ENCODE data around the gene KCNIP3. TPM values are rescaled to one million over a fixed set of nuclear protein-coding genes. Genes with fewer than 3 reads are reported as not detected.
"Not testable (repeated sequence)": the region's sequence is repeated elsewhere in the genome, so short reads cannot be mapped to it uniquely, and the experiment has no call there.

KCNIP3 gene
- polyA plus RNA-seq, 3 donors: 15.5 to 23.4 (median 19.1) TPM

DNA sequence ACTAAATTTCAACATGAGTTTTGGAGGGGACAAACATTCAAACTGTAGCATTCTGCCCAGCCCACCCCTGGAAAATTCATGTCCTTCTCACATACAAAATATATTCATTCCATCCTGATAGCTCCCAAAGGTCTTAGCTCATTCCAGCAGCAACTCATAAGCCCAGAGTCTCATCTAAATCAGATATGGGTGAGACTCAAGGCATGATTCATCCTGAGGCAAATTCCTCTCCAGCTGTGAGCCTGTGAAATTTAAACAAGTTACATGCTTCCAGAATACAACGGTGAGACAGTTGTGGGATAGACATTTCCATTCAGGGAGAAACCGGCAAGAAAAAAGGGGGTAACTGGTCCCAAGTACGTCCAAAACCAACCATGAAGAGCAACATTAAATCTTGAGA is 61.9 kb downstream of the KCNIP3 start:
- no peak for DNase-seq

DNA sequence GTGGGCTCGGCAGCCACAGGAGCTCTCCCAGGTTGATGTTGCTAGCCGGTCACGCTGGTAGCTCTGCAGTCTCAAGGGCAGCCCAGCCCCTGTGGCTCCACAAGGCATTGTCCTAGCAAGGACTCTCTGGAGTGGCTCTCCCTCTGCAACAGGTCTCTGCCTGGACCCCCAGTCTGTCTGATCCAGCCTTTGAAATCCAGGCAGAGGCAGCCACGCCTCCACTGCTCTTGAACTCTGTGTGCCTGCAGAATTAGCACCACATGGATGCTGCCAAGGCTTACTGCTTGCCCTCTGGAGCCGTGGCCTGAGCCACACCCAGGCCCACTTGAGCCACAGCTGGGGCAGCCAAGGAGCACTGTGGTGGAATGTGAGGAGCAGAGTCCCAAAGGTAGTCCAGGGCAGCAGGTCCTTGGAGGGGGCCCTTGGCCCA is 62.4 kb downstream of the KCNIP3 start:
- DNase-seq: no peak

DNA sequence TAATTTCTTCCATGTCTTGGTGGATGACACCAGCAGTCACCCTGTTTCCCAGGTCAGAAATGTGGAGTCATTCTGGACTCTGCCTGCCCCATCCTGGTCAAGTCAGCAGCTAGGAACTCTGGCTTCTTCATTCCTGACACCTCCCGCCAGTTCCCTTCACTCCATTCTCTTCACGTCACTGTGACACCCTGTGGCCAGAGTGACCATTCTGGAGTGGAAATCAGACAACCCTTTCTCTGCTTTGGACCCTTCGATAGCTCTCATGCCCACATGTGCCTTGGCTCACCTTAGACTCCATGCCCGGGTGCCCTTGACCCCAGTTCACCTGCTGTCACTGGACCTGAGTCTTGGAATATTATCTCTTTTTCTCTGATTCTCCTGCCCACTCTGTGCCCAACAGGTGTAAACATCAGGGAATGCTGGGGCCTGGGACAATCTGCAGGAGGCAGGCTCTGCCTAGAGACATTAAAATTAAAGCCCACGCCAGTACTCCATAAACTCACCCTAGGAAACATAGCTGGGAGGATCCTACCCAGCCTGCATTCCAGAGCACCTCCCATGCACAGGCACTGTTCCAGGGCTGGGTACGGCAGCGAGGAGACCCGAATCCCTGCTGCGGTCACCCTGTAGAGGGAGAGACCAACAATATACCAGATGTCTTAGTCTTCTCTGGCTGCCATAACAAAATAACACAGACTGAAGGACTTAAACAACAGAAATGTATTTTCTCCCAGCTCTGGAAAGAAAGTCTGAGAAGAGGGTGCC is 64.3 kb downstream of the KCNIP3 start:
- DNase-seq: no peak

DNA sequence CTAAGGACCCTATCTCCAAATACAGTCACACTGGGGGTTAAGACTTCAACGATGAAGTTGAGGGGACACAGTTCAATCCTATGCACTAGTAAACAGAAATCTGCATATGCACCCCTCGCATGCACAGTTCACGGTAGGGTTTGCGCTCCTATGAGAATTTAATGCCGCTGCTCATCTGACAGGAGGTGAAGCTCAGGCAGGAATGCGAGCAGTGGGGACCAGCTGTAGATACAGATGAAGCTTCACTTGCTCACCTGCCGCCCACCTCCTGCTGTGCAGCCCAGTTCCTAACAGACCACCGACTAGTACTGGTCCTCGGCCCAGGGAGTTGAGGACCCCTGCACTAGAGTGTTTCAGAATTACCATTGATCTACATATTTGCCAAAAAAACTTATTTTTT is 65.3 kb downstream of the KCNIP3 start:
- DNase-seq: no peak

DNA sequence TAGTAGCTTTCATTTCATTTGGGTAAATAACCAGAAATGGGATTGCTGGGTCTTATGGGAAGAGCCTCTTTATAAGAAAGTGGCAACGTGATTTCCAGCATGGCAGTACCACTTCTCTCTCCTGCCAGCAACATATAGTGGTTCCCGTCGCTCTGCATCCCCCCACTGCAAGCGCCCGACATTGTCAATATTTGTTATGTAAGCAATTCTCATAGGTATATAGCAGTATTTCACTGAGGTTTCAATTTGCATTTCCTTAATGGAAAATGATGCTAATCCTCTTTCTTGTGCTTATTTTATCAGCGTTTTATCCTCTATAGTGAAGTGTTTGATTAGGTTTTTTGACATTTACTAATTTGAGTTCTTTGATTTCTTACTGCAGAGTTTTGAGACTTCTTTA is 69.4 kb downstream of the KCNIP3 start:
- DNase-seq: no peak

DNA sequence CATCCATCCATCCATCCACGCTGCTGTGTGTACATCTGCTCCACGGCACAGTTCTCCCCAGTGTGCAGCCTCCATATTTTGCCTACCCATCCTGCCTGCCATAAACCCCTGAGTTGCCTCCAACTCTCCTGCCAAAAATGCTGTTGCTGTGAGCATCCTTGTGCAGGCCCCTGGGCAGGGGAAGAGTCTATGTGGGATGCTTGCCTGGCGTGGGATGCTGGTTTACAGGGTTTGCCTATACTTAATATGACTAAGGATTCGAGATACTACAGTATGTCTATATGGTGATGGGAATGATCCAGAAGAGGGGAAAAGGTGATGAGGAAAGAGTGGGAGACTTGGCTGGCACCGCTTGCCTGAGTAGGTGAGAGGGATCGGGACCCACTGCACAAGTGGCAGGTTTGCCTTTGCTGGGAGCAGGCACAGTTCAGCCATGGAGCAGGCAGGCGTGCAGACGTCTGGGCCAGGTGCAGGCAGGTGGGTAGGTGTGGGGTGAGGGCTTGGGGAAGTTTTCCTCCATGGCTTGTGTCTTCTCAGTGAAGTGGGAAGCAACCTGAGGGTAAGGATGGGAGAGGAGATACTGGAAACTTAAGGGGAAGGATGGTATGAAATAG is 75.2 kb downstream of the KCNIP3 start:
- DNase-seq: no peak

DNA sequence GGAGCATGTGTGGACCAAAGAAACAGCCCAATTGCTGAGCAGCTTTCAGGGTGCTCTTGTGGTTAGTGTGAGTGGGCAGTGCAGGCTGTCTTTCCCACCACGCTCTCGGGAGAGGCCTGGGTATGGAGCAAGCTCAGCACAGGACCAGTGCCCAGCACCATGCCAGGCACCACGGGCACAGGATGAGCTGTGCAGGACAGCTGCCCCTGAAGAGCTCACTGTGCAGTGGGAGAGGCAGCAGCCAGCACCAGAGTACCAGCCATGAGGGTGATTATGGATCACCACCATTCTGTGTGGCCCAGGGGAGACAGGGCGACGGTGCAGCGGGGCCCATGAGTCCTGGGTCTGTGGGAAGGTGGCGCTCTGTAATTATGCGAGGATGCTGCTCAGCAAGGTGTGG is 75.7 kb downstream of the KCNIP3 start:
- no peak for DNase-seq

DNA sequence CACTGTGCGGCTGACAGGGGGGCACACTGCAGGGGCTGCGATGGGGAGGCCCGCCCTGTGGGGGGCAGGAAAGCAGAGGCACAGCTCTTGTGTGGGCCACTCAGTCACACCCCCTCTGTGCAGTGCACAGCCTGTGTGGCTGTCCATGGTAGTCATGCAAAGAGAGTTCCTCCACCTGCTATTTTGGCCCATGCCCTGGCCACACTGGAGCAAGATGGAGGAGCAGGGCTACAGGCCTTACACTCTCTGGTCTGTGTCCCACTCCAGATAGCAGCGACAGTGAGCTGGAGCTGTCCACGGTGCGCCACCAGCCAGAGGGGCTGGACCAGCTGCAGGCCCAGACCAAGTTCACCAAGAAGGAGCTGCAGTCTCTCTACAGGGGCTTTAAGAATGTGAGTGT is 76.9 kb downstream of the KCNIP3 start:
- DNase-seq: no peak

DNA sequence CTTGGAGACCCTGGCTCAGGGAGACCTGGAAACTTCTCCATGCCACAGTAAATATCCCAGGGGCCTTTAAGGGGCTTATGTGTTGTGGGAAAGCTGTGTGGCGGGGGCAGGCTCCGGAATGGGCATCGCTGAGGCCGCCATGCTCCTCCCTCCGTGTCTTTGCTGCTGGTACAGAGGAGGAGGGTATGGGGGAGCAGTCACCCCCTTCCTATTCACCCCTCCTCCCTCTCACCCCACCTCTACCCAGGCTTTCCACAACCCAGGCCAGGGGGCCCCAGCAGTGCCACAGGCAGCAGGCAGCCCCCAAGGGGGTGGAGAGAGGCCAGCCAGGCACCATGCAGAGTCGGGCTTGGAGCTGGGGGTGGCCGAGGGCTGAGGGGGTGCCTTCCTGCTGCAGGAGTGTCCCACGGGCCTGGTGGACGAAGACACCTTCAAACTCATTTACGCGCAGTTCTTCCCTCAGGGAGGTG is 77.3 kb downstream of the KCNIP3 start:
- no peak for DNase-seq

DNA sequence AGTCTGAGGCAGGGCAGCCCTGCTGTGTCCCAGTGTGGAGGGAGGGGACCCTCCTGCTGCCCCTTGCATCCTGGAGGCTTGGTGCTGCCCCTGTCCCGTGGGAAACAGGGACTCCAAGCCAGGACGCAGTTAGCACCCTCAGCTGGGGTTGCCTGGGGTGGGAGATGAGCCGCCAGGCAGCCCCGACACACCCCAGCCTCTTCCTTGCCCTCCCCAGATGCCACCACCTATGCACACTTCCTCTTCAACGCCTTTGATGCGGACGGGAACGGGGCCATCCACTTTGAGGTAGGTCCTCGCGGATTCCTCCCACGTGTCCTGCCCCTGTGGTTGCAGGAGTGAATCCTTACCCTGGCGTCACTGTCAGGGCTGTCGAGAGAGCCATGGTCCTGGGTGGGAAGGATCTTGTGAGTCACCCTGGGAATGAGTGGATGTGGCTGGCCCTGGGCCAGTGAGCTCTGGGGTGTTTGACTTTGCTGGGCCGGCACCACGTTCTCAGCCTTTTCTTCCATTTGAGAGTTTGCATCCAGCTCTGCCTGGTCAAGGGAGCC is 77.8 kb downstream of the KCNIP3 start:
- no peak for DNase-seq

DNA sequence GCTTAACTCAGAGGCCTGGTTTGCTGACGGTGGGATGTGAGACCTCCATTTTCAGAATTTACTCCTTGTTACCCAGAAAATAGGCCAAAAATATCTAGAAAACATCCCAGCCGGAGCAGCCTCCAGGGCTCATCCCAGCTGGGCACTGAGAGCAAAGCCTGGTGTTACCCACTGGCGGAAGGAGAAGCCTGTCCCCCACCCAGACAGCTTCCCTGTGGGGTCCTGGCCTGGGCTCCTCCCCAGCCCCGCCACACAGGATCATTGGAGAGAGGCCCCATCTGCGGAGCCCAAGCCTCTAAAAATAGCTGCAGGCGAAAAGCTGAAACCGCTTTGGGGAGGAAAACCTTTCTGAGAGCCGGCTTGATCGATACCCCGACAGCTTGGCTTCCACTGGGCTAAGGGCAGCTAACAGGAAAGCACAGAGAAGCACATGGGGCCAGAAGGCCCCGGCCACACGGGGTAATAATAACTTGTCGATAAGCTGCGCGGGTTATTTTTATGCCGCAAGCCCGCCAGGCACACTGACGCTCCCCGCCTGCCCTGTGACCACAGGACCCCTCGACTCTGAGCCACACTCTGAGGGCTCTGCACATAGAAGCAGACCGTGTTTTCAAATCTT is 78.5 kb downstream of the KCNIP3 start:
- DNase-seq: no peak

DNA sequence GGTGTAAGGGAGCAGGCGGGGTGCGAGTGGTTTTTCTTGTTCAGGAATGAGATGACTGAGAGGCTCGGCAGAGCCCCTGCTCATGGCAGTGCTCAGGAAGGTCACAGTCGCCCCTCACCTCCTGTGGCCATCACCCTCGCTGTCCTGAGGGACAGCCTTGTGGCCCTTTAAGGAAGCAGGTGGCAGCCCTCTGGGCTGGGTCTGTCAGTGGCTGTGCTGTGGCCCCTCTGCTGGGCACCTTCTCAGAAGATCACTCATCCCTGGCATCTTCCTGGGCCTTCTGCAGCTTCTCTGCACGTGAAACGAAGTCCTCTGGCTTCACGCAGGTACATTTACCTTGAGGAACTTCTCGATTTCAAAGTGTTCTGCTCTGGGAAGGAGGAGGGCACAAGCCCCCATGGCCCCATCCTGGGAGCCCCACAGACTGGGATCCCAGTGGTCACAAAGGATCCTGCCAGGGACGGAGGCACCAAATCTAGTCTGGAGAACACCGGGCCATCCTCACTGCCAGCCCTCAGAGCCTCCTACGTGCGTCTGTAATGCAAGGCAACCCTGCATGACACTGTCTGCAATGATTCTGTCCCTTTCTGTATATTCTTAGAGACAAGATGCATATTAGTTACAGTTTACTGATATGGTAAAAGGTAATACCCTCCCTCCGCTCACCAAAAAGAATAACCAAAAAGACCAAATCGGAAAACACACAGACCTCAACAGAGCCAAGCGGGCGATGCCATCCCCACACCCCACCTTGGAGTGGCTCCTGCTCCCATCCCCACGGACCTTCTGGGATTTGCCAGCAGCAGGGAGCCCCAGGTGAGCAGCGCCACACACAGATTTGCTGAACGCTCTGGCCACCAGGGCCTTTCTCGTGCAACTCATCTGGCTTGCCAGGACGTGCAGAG is 79.4 kb downstream of the KCNIP3 start:
- DNase-seq: no peak

DNA sequence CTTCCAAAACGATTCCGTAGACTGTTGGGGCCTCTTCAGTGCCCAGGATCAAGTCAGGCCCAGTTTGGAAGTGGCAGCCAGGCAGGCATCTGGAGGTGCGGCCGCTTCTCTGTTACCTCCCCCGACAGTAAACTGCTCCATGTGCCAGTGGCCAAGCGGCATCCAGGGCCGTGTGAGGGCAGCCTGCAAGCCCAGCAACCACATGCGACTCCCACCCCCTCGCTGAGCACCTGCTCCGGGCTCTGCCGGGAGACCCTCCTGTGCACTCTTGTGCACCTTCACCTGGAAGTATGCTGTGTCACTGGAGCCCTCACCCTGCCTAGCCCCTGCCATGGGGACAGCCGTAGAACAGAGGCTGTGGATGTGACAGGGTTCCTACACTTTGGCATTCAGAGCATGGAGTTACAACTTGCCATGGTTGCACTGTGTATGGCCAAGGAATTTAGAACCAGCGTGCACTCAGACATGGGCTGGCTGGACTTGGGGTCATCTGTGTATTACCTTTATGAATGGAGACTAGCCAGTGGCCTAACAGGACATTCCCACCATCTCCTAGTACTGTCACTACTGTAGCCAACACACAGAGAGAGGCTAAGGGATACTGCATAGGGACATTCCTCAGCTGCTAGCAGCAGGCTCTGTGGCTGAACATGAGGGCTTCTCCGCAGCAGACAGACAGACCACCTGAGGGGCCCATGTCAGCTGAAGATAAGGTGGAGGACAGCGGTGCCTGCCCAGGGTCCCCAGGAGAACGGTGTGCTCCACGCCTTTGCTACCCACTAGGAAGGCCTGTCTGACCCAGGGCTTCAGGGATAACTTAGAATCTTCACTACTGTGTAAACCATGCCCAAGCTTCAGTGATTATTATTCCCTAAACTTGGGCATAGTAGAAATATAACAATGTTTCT is 80.3 kb downstream of the KCNIP3 start:
- DNase-seq: no peak

DNA sequence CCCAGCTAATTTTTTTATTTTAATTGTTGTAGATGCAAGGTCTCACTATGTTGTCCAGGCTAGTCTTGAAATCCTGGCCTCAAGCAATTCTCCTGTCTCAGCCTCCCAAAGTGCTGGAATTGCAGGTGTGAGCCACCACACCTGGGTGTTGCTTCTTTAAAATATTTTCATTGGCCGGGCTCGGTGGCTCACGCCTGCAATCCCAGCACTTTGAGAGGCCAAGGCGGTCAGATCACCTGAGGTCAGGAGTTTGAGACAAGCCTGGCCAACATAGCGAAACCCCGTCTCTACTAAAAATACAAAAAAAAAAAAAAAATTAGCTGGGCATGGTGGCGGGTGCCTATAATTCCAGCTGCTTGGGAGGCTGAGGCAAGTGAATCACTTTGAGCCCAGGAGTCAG is 81.1 kb downstream of the KCNIP3 start:
- DNase-seq: not testable (repeated sequence)

DNA sequence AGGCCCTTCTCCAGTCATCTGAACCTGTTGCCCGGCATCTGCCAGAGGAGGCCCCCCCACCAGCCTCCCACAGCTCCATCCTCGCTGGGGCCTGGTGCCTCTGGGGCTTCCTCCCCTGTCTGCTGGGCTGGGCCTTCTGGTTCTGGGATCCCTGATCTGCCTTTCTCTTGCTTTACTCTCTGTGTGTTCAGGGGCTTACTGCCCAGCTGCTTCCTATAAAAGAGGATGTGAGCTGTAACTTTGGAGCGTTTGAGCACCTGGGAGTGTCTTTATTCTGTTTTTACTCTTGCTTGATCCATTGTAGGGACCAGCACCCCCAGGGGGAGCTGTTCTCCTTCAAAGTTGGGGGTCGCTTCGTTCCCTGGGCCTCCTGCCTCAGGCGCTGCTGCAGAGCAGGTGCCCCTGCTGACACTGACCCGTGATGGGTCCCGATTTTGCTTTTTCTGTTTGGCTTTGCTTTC is 82.3 kb downstream of the KCNIP3 start:
- no peak for DNase-seq

DNA sequence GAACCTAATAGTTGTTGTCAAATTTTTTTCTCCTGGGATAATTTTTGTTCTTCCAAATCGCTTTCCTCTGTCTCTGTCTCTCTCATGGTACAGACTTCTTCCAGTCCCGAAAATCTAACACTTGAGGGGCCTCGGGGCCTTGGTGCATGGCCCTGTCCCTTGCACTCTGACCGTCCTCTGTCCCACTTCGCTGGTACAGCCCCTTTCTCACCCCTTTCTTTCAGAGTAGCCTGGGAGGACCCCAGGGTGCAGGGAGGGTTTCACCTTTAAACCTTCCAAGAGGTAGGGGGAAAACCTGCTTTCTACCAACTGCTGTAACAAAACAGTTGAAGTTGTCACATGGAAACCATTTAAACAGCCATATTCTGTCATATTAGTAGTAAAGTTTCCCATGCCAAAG is 83.1 kb downstream of the KCNIP3 start:
- DNase-seq: no peak

DNA sequence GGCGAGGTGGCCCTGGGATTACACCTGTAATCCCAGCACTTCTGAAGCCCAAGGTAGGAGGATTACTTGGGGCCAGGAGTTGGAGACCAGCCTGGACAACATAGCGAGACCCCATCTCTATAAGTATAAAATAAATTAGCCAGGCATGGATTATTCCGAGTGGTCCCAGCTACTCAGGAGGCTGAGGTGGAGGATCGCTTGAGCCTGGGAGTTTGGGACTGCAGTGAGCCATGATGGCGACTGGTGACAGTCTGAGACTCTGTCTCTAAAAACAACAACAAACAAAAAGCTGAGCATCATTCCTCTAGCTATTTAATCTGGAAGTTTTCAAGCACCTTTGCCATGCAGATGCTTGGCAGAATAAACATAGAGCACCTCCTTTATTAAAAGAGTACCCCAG is 83.6 kb downstream of the KCNIP3 start:
- no peak for DNase-seq

DNA sequence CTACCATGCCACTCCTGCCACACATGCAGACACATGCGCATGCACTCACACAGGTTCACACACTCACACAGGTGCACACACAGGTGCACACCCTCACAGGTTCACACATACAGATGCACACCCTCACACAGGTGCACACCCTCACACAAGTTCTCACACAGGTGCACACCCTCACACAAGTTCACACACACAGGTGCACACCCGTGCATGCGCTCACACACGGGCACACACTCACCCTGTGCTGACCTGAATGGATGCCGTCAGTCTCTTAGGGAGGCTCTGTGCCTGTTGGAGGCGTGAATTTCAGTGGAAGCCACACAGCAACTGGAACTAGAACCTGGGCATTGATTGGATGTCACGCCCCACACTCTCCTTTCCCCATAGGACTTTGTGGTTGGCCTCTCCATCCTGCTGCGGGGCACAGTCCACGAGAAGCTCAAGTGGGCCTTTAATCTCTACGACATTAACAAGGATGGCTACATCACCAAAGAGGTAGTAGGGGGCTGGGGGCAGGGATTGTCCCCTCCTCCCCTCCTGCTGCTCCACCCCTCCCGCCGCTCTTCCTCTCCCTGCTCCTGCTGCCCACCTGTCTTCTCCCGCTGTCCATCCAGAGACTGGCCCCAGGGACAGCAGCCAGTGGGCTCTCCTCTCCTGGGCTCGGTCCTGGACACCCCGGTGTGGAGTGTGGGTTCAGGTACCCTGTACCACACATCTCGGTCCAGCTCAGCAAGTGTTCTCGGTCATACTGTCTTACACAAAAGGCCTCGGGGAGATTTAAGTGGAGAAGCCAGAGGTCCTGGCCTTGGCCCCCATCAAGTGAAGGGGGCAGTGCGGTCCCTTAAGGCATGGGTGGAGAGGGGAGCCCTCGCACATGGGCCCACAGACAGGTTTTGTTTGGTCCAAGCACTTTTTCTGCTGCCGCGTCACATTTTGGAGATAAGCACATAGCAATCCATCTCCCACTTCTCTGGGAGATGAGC is 84.4 kb downstream of the KCNIP3 start:
- DNase-seq: no peak

DNA sequence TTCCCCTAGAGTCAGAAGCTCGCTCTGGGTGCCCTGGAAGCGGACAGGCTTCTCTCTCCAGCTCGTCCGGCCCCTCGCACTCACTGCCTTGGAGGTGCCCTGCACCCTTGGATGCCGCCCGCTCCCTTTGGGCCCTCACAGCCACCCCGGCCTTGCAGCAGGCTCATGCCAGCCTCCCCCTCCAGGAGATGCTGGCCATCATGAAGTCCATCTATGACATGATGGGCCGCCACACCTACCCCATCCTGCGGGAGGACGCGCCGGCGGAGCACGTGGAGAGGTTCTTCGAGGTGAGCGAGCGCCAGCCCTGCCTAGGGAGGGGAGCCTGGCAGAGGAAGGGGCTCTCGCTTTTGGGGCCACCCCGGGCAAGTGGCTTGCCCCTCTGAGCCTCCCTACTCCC is 85.0 kb downstream of the KCNIP3 start:
- no peak for DNase-seq
